Natural killer cell (primary cell): Measurements from ENCODE around the gene PLIN1. TPM values are rescaled to one million over a fixed set of nuclear protein-coding genes. Genes with fewer than 3 reads are reported as not detected.

Experiments used
- ATAC-seq, 3 donors: fragments of 150-1000 bp in 2 of 3; fragments of 200-7000 bp in 1 of 3; cut with Tn5 transposase; 1 replicate in 1 of 3; 2 replicates in 2 of 3; pipeline ENCODE4 v1.10.0; 2021; ENCODE audit warnings: mild to moderate bottlenecking in 2 of 3, moderate library complexity in 2 of 3
- DNase-seq, 2 donors: peaks; one replicate each; pipeline versions ENCODE4 v3.0.0 to v3.0.0-alpha.2; 2013 to 2021; ENCODE audit warnings: mixed read lengths in 1 of 2
- H3K27ac ChIP-seq: one replicate; pipeline ENCODE4 v1.5.1; 2013; ENCODE audit warnings: mild to moderate bottlenecking, low read length
- H3K27me3 ChIP-seq: one replicate; pipeline ENCODE4 v1.6.1; 2013; ENCODE audit warnings: low read length; ENCODE audit not compliant: control insufficient read depth, insufficient read depth
- H3K36me3 ChIP-seq: one replicate; pipeline ENCODE4 v1.6.1; 2013; ENCODE audit warnings: low read length; ENCODE audit not compliant: control insufficient read depth, insufficient read depth
- H3K4me1 ChIP-seq: one replicate; pipeline ENCODE4 v1.6.1; 2013; ENCODE audit warnings: low read length; ENCODE audit not compliant: control insufficient read depth, insufficient read depth
- H3K4me3 ChIP-seq: one replicate; pipeline ENCODE4 v1.5.1; 2013; ENCODE audit warnings: low read length
- H3K9me3 ChIP-seq: one replicate; pipeline ENCODE4 v1.6.1; 2013; ENCODE audit warnings: low read length; ENCODE audit not compliant: control insufficient read depth, insufficient read depth
- H3K27ac Mint-ChIP-seq, 2 donors: one replicate each; pipeline ENCODE4 v1.8.0; 2022; ENCODE audit warnings: mild to moderate bottlenecking in 2 of 2, mixed read lengths in 2 of 2, moderate library complexity in 1 of 2
- H3K27me3 Mint-ChIP-seq, 2 donors: one replicate each; pipeline ENCODE4 v1.8.0; 2022; ENCODE audit warnings: low read depth in 2 of 2, mixed read lengths in 2 of 2
- H3K36me3 Mint-ChIP-seq: one replicate; pipeline ENCODE4 v1.8.0; 2022; ENCODE audit warnings: mixed read lengths
- H3K4me1 Mint-ChIP-seq, 2 donors: one replicate each; pipeline ENCODE4 v1.8.0; 2022; ENCODE audit warnings: mixed read lengths in 2 of 2
- H3K4me3 Mint-ChIP-seq: one replicate; pipeline ENCODE4 v1.8.0; 2022; ENCODE audit warnings: mild to moderate bottlenecking, moderate library complexity, mixed read lengths
- H3K9me3 Mint-ChIP-seq, 2 donors: one replicate each; pipeline ENCODE4 v1.8.0; 2022; ENCODE audit warnings: mixed read lengths in 2 of 2
- WGBS: methylation state at CpG from one replicate; pipeline ENCODE4 v1.1.7; 2013; ENCODE audit warnings: missing lambda C conversion rate; ENCODE audit not compliant: insufficient coverage; 5-methylcytosine and 5-hydroxymethylcytosine counted together
- intact Hi-C: fragments of 100-400 bp; cut with micrococcal nuclease; formaldehyde crosslinking; loops from one replicate; pipeline ENCODE4 v1.14.2; 2022
- total RNA-seq, 4 donors: library from RNA; stranded (reverse); fragments of 120-200 nt in 1 of 4; gene quantifications; one replicate each; pipeline versions ENCODE4 v1.2.3 to v1.2.4, GENCODE V29; 2013 to 2022
- TF ChIP-seq, protein P1 (sequence below): fragments of 200-600 bp; IDR thresholded peaks from one replicate; pipeline ENCODE4 v1.8.0; 2022; ENCODE audit warnings: antibody characterized with exemption

Gene PLIN1
- total RNA-seq, 3 donors from 2014 or later (not counting 1 experiment from before 2014, with no cell fraction given): 0.40 to 0.75 (median 0.66) TPM

DNA sequence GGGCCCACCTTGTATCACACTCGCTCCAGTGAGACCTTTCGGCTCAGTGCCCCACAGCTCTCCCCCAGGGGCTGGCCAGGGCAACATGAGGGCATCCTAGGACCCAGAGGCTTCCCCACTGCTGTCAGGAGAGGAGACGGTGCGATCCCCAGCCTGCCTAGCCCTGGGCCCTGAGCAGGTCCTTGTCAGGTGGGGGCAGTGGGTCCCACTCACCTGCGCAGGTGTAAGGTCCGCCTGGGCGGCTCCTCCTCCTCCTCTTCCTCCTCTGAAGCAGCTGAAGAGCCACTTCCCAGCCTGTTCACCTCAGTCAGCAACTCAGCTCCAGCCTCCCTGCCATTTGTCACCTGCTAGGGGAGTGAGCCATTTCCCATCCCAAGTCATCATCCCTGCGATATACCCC is 33.5 kb downstream of the PLIN1 start:
- Mint-ChIP-seq H3K27me3 (peaks cover 0 to 3% of the 10 kb centered on the region in 2 donors), H3K9me3 (no peaks in the 10 kb centered on the region), H3K36me3 (no peaks in the 10 kb centered on the region), H3K27ac (no peak overlapping the region), H3K4me1 (peaks cover 5% of the 10 kb centered on the region in 2 donors), H3K4me3 (no peak overlapping the region)
- Histone ChIP-seq H3K4me1 (peaks cover 9% of the 10 kb centered on the region), H3K27ac (no peak overlapping the region), H3K9me3 (no peaks in the 10 kb centered on the region), H3K27me3 (no peaks in the 10 kb centered on the region), H3K4me3 (no peak overlapping the region), H3K36me3 (no peaks in the 10 kb centered on the region)
- TF ChIP-seq, protein P1, sequence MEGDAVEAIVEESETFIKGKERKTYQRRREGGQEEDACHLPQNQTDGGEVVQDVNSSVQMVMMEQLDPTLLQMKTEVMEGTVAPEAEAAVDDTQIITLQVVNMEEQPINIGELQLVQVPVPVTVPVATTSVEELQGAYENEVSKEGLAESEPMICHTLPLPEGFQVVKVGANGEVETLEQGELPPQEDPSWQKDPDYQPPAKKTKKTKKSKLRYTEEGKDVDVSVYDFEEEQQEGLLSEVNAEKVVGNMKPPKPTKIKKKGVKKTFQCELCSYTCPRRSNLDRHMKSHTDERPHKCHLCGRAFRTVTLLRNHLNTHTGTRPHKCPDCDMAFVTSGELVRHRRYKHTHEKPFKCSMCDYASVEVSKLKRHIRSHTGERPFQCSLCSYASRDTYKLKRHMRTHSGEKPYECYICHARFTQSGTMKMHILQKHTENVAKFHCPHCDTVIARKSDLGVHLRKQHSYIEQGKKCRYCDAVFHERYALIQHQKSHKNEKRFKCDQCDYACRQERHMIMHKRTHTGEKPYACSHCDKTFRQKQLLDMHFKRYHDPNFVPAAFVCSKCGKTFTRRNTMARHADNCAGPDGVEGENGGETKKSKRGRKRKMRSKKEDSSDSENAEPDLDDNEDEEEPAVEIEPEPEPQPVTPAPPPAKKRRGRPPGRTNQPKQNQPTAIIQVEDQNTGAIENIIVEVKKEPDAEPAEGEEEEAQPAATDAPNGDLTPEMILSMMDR: no peak
- ATAC-seq (no peak), DNase-seq (no peak)
- 90% methylated on average over 8 of the region's 8 CpGs for WGBS
- intact Hi-C loops: no loop called here

DNA sequence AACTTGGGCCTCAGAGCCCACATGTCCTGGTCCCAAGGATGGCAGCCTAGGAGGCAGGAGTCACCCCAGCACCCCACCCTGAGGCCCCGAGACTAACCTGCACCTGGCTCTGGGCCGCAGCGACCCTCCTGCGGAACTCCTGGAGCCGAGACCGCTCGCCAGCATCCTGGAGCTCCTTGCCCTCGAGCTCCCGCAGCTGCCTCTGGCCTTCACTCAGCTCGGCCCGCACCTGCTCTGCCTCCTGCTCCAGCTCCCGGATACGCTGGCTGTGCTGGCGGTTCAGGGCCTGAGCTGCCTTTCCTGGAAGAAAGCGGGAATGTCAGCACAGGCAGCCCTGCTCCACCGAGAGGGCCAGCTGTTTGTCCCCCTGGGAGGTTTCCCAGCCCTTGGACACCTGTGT is 37.1 kb downstream of the PLIN1 start:
- no peaks in the 10 kb centered on the region for H3K36me3 ChIP-seq
- no peak for ATAC-seq
- Mint-ChIP-seq H3K9me3 (no peaks in the 10 kb centered on the region), H3K4me1 (peaks cover 1 to 5% of the 10 kb centered on the region in 2 donors), H3K4me3 (no peak overlapping the region), H3K27ac (no peak overlapping the region), H3K27me3 (peaks cover 0 to 1% of the 10 kb centered on the region in 2 donors), H3K36me3 (no peaks in the 10 kb centered on the region)
- no peak overlapping the region for H3K4me3 ChIP-seq
- no peaks in the 10 kb centered on the region for H3K27me3 ChIP-seq
- no peak overlapping the region for H3K27ac ChIP-seq
- 97% methylated on average over 16 of the region's 16 CpGs for WGBS
- intact Hi-C loops: no loop called here
- peaks cover 7% of the 10 kb centered on the region for H3K4me1 ChIP-seq
- no peak for DNase-seq
- no peaks in the 10 kb centered on the region for H3K9me3 ChIP-seq
- TF ChIP-seq, protein P1: no peak

- H3K27ac ChIP-seq: no peak overlapping the region
- H3K9me3 Mint-ChIP-seq: no peaks in the 10 kb centered on the region
- H3K4me3 ChIP-seq: no peak overlapping the region
- peaks cover 0 to 5% of the 10 kb centered on the region in 2 donors for H3K4me1 Mint-ChIP-seq
- WGBS: 61% methylated on average over 5 of the region's 5 CpGs
- H3K36me3 Mint-ChIP-seq: no peaks in the 10 kb centered on the region
- ATAC-seq: peak in 1 of 3 donors; percentile 43
- TF ChIP-seq, protein P1: no peak
- no peak overlapping the region for H3K4me3 Mint-ChIP-seq
- no peaks in the 10 kb centered on the region for H3K36me3 ChIP-seq
- no peak for DNase-seq
- intact Hi-C loops: no loop called here
- no peaks in the 10 kb centered on the region for H3K27me3 Mint-ChIP-seq
- H3K9me3 ChIP-seq: no peaks in the 10 kb centered on the region
- H3K27me3 ChIP-seq: no peaks in the 10 kb centered on the region
- peaks cover 4% of the 10 kb centered on the region for H3K4me1 ChIP-seq
- H3K27ac Mint-ChIP-seq: no peak overlapping the region
Observed at GRCh38 chr15:89641053-89641452, 38.1 kb downstream of the PLIN1 start.

- H3K27ac ChIP-seq: no peak overlapping the region
- H3K9me3 ChIP-seq: no peaks in the 10 kb centered on the region
- H3K4me1 ChIP-seq: peaks cover 4% of the 10 kb centered on the region
- no peaks in the 10 kb centered on the region for H3K27me3 Mint-ChIP-seq
- H3K4me1 Mint-ChIP-seq: peaks cover 0 to 5% of the 10 kb centered on the region in 2 donors
- no peak overlapping the region for H3K4me3 Mint-ChIP-seq
- H3K27ac Mint-ChIP-seq: no peak overlapping the region
- intact Hi-C loops: no loop called here
- H3K4me3 ChIP-seq: no peak overlapping the region
- H3K36me3 ChIP-seq: no peaks in the 10 kb centered on the region
- ATAC-seq (no peak), DNase-seq (no peak)
- no peaks in the 10 kb centered on the region for H3K9me3 Mint-ChIP-seq
- no peaks in the 10 kb centered on the region for H3K36me3 Mint-ChIP-seq
- TF ChIP-seq, protein P1: no peak
- no peaks in the 10 kb centered on the region for H3K27me3 ChIP-seq
- WGBS: 96% methylated on average over 3 of the region's 5 CpGs
Observed at GRCh38 chr15:89640245-89640644, 38.9 kb downstream of the PLIN1 start.
